ENCODE measurements around the gene NR1H4. TPM values are rescaled to one million over a fixed set of nuclear protein-coding genes. Genes with fewer than 3 reads are reported as not detected.

NR1H4 gene
- total RNA-seq, result not detected

DNA sequence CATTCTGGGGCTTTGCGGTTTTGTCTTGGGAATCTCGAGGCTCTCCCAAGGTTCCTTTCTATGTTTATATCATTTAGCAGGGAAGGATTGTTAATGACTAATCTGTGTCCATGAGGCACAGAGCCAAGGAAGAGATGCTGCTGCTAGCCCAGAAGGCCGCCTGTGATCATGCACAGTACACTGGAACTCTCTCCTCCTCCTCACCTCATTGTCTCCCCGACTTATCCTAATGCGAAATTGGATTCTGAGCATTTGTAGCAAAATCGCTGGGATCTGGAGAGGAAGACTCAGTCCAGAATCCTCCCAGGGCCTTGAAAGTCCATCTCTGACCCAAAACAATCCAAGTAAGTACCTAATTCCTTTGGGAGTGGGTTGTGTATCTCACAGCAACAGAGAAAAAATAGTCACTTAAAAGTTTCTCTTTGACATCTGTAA lies at the start of gene NR1H4:
Gene NR1H4, plus strand, starts transcription at position 151 of the 435 bp plus-strand sequence. CDS start 19,458 bp downstream, outside the sequence.

DNA sequence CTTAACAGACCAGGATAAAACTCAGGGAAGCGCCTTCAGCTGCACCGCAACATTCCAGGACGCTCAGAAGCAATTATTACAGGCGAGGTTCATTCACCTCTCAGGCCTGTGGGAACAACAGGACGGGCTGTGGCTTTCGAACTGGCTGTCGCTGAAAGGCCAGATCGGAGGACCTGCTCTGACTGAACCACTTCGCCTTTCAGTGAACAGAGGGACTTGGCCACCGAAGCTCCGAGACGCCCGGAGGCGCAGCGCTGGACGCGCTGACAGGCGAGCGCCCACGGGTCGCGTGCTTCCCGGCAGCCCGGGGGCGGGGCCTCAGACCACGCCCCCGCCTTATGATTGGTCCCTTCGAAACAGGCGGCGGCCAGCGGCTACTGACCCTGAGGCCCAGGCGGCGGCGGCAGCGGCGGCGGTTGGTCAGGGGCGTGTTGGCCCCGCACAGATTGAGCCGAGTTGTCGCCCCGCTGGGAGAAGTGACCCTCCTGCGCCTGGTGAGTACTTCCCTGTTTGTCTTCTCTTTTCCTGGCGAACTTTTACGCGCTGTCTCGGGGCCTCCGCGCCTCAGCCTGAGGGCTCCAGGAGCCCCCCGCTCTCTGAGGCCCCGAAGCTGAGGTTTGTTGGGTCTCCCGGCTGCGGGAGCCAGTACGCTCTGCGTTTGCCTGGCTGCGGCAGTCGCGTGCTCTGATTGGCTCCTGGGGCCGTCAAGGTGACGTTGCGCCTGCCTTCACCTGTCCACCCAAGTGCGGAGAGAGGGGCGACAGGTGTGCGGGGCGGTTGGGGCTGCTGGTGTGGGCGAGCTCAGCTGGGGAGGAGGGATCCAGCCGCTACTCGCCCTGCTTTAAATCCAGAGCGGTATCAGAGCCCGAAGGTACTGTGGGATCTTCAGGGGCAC lies 99.9 kb downstream of the NR1H4 start, which contains the start of gene GAS2L3:
Gene GAS2L3, plus strand, starts transcription at position 393 of the 895 bp plus-strand sequence. CDS start 21,221 bp downstream, outside the sequence.

Other genes with a start within 250 kb of the NR1H4 start
- 1 to 10 TPM; 1.8 to 2.6 TPM for gene DEPDC4, start 206.8 kb upstream of the NR1H4 start, total RNA-seq
- gene SCYL2, start 206.7 kb upstream of the NR1H4 start, total RNA-seq, result 10 to 100 TPM; 40.9 to 42.0 TPM
- not detected for gene SLC17A8, start 116.8 kb upstream of the NR1H4 start, total RNA-seq
- 1 to 10 TPM; 4.1 to 5.0 TPM for gene GAS2L3, start 99.8 kb downstream of the NR1H4 start, total RNA-seq

Measured in activated naive CD4-positive, alpha-beta T cell treated with anti-CD3 and anti-CD28 coated beads, Interleukin-2, amount 10 ng/mL, durations not matched to agents 5 hours and 36 hours (primary cell).